Omental fat pad (tissue), 4 donors: ENCODE measurements around the gene FTCD. TPM values are rescaled to one million over a fixed set of nuclear protein-coding genes. Genes with fewer than 3 reads are reported as not detected.
"Not testable (repeated sequence)": the region's sequence is repeated elsewhere in the genome, so short reads cannot be mapped to it uniquely, and the experiment has no call there.

Experiments
- ATAC-seq: fragments of 150-250 bp; one replicate; pipeline ENCODE4 v1.9.1; 2016; ENCODE audit warnings: mild to moderate bottlenecking, moderate library complexity; ENCODE audit not compliant: low FRiP score
- DNase-seq: peaks from one replicate; pipeline ENCODE4 v3.0.0-alpha.2; 2019; ENCODE audit warnings: low spot score
- CTCF ChIP-seq, 3 donors: fragments of 450-650 bp; IDR thresholded peaks; one replicate each; pipeline ENCODE4 v1.5.1; 2016 to 2017; ENCODE audit warnings: antibody characterized with exemption in 3 of 3, mild to moderate bottlenecking in 3 of 3, moderate library complexity in 2 of 3
- total RNA-seq, 4 donors: library from RNA; depleted of rRNA; stranded (reverse); fragments of >200 nt; gene quantifications; one replicate each; pipeline ENCODE4 v1.1.0, GENCODE V29; 2016

FTCD gene
- total RNA-seq, 4 donors from 2014 or later: not detected

GRCh38 chr21:46108827-46109312 is 46.5 kb downstream of the FTCD start:
- DNase-seq: no peak
- no peak for TF ChIP-seq CTCF (IDR thresholded peaks at IDR 0.05)
- no peak for ATAC-seq

DNA sequence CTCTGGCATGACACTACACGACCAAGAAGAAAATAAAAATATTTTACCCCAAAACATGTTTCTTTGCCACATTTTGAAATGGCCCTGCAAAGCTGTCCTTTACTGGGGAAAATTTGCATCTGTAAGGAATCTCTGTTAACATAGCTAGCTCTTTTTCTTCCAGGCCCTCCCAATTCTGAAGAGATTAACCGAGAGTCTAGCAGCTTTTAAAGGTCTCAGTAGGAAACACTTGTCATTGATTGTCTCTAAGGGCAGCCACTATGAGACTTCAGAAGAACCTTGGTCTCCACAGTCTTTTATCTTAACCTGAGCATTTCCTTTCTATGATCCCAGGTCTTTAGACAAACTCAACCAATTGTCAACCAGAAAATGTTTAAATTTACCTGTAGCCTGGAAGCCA is 48.0 kb downstream of the FTCD start:
- not testable (repeated sequence) for ATAC-seq

DNA sequence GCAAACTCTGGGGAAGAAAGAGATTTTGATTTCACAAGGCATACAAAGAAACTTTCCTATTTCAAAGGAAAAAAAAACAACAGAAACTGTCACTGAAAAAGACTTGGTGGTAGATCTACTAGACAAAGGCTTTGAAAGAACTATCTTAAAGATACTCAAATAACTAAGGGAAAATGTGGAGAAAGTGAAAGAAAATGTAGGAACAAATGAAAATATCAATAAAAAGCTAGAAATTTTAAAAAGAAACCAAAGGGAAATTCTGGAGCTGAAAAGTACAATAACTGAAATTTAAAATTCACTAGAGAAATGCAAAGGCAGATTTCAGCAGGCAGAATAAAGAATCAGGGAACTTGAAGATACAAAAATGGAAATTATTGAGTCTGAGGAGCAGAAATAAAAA is 51.3 kb downstream of the FTCD start:
- no peak for ATAC-seq
- DNase-seq: no peak
- no peak for TF ChIP-seq CTCF (IDR thresholded peaks at IDR 0.05)

More for the DNA sequence above, 48.0 kb downstream of the FTCD start:
- DNase-seq: not testable (repeated sequence)

DNA sequence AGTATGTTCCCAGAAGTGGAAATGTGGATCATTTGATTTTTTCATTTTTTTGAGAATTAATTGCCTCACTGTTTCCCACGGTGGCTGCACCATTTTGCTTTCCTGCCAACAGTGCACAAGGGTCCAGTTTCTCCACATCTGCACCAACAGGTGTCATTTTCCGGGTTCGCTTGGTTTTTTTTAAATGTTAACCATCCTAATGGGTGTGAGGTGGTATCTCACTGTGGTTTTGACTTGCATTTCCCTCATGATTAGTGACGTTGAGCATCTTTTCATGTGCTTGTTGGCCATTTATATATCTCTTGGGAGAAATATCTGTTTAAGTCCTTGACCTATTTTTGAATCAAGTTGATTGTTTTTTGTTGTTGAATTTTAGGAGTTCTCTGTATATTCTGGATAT is 54.5 kb downstream of the FTCD start:
- TF ChIP-seq CTCF (IDR thresholded peaks at IDR 0.05): no peak
- ATAC-seq (no peak), DNase-seq (no peak)

GRCh38 chr21:46100426-46100825 is 55.0 kb downstream of the FTCD start:
- ATAC-seq (no peak), DNase-seq (peak; percentile 21)
- TF ChIP-seq CTCF (IDR thresholded peaks at IDR 0.05): no peak

GRCh38 chr21:46100020-46100419 is 55.4 kb downstream of the FTCD start:
- no peak for TF ChIP-seq CTCF (IDR thresholded peaks at IDR 0.05)
- DNase-seq: peak; percentile 6
- no peak for ATAC-seq

GRCh38 chr21:46099476-46099875 is 55.9 kb downstream of the FTCD start:
- peak; percentile 22 for DNase-seq
- TF ChIP-seq CTCF (IDR thresholded peaks at IDR 0.05): no peak
- peak; percentile 15 for ATAC-seq
